Activated naive CD8-positive, alpha-beta T cell treated with anti-CD3 and anti-CD28 coated beads, Interleukin-2, amount 50 U/mL, for 16 hours (primary cell): ENCODE measurements around the gene FRG2C.
"Not testable (repeated sequence)": the region's sequence is repeated elsewhere in the genome, so short reads cannot be mapped to it uniquely, and the experiment has no call there.

ENCODE experiments used
- DNase-seq: peaks from one replicate; pipeline ENCODE4 v3.0.0-alpha.2; 2020; ENCODE audit warnings: low read depth, low spot score

The FRG2C gene

DNA sequence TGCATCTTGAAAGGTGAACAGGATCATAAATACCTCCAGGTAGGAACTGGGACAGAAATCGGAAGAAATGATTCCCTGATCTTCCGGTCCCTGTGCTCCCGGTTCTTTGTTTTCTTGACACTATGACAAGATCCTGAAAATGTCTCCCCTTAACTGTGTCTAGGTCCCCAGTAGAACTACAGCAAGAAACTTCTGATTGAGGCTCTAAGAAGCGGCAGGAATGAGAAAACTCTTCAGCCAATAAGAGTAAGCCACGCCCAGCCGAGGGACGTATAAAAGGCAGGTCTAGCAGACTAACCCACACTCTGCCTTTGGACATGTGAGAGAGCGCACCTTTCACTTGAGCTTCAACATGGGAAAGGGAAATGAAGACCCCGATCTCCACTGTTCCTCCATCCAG, at the start of gene FRG2C:
Gene FRG2C, plus strand, starts transcription at position 301 of the 400 bp plus-strand sequence. Its CDS starts 52 bp downstream, at position 353.
- DNase-seq = not testable (repeated sequence)

DNA sequence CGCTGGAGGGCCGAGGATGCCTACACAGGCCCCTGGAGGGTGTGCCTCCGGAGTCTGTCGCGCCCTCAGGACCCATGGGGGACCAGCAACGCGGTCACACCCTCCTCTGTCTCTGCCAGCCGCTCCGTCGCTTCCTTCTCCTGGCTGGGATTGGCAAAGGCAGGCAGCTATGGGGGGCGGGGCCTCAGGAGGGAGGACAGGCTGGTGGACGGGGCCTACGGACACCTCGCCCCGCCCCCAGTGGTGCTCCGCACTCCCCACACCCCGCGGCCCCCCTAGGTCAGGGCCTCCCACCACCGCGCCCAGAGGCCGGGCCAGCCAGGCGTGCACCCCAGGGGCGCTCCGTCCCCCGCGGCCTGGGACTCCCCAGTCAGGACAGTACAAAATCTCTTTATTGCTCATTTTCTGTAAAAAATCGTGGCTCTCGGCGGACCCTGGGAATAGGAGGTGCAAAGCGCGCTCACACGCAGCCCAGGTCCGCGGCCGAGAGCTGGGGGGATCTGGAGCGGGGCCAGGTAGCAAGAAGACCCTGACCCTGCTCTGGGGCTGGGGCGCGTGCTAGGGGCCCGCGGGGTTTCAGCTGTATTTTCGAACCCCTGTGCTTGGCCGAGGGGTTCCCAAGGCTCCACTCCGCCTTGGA, 45.3 kb upstream of the FRG2C start:
- not testable (repeated sequence) for DNase-seq

DNA sequence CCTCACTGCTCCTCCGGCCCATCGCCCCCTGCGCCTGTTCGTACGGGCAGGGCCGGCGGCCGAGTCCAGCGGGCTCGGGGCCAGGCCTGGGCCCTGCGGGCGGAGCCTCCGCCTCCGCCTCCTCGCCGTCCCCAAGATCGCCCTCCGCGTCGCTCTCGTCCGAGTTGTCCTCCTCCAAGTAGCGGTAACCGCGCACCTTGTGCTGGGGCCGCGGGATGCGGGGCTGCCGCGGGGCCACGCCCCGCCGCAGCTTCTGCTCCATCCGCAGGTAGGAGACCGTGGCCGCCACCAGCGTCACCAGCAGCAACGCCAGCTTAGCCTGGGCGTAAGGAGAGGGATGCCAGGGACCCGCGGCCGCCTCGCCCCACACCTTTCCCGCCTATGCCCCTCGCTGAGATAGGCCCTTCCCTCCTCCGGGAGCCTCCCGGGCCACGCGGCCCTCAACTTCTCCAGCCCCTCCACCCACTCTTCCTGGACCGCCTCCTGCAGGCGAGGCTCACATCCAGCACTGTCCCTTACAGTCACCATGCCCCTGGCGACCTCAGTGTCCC, 44.6 kb upstream of the FRG2C start:
- not testable (repeated sequence) for DNase-seq

DNA sequence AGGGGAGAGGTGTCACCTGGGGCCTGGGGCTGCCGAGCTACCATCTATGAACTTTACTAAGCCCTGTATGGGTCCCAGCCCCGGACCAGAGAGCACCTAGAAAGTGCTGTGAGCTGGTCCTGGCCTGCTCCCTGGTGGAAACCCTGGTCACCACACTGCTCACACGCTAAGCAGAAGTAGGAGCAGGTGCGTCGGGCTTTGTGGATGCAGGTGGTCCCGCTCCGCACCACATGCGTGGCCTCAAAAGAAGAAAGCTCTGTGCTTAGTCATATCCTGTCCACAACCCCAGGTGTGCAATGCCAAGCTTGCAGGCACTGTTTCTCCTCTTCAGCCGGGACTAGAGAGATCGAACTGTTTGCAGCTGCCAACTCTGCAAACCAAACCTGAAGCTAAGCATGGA, 42.4 kb upstream of the FRG2C start:
- DNase-seq = not testable (repeated sequence)

DNA sequence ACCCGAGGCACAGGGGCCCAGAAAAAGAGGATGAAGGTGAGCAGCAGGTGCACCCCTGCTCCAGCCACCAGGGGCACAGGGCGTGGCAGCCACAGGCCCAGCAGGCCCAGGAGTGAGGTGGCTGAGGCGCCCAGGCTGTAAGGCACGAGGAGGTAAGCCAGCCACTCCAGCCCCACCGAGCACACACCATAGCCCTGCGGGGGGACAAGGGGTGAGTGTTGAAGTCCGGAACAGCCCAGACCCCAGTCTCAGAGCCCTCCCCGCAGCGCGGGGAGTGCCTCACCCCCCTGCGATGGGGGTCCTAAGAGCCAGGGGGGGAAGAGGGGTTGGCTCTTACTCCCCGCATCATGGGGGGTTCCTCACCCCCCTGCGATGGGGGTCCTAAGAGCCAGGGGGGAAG, 40.5 kb upstream of the FRG2C start:
- not testable (repeated sequence) for DNase-seq

DNA sequence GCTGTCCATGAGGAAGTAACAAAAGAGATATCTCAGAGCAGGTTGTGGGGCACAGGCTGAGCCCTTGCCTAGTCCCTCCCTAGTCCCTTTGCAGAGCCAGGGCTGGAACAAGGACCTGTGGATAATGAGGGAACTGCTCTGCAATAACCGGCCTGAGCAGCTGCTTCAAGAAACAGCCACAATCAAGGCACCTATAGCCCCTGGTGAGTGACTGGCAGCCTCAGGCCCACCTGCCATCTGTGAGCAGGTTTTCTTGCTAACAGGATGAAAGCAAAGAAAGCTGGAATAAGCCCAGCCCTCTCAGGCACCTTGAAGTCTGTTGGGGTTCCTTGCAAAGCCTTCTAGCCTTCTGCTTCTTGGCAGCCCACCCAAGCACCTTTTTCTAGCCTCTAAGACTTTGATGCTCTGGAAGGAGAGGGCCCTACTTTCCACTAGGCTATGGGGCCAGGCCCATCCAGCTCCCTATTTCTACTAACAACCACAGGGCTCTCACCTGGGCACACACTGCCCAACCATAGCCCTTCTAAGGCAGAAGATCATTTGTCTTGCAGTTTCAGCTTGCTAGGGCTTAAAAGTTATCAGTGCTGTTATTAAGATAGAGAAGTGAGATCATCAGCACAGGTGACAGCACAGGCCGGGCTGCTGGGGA, 33.1 kb upstream of the FRG2C start:
- not testable (repeated sequence) for DNase-seq

DNA sequence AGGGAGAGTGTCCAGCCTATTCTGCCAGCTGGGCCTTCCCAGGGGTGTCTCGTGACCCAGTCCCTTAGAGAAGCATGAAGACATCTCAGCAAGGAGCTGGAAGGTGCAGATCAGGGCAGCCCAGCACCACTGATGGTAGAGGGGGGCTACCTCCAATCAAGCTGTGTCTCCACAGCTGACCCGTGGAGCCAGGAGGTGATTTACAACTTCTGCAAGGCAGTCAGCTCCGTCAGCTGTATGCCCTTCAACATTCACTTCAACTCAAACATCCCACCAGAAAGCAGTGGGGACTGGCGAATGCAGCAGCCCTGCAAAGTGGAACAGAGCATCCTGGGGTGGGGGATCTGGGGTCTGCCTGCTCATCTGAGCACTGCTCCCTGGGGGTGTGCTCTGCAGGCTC, 32.6 kb upstream of the FRG2C start:
- DNase-seq = no peak

DNA sequence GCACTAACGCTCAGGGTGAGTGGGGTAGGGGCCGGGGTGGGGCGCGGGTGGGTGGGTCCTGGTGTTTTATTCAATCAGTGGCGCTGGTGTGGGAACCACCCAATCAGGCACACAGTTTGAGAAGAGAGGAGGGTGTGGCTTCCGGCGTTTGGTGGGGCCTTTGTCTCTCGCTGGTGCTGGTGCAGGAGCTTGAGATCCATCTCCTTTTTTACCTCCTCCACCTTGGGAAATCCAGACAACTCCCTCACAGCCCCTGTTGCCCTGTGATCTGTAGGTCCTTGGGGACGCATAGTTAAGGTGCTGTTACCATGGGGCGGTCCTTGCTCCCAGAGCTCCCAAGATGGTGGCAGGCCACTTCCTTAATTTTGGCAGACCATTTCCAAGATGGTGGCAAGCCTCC, 25.2 kb upstream of the FRG2C start:
- not testable (repeated sequence) for DNase-seq

DNA sequence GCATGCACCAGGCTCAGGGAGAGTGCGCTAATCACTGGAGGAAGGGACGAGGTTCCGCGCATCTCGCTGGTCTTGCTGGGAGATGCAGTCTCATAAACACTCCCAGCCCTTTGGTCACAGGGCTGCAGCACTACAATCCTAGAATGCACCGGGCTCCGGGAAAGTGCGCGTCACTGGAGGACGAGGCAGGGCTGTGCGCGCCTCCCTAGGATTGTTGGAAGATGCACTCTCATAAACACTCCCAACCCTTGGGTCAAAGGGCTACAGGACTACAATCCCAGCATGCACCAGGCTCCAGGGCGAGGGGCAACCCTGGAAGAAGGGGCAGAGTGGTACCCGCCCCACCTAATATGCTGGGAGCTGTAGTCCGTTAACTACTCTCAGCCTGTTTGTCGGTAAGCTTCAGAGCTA, 23.0 kb upstream of the FRG2C start:
- DNase-seq = not testable (repeated sequence)

DNA sequence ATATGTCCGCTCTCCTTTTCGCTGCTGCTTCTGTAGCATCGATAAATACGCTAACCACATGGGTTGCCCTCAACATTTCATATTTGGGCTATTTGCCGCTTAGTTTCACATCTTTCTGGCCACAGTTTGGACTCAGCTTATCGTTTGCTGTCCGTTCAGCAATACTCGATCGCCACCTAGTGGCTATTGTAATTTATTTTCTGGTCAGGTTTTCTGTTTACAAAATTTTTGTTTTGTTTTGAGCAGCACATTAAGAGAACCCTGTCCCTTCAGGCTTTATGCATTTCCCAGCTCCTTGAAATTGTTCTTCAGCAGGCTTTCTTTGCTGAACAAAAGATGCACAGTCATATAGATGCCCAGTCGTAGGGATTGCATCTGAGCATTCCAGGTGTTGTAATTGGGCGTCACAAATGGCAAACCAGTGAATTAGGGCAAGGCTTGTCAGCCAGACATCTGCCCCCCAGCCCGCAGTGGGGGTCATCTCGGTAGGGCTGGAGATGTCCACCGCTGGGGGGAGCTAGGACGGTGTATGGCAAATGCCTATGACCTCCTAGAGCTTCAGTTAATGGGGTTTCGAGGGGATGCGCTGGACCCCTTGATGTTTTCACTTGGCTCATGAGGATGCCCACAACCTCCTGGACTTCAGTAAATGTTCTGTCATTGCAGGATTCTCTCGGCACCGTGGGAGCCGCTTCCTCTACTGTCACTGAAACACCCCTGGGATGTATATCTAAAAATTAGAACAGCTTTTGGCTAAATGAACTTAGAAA, 20.9 kb upstream of the FRG2C start:
- not testable (repeated sequence) for DNase-seq

DNA sequence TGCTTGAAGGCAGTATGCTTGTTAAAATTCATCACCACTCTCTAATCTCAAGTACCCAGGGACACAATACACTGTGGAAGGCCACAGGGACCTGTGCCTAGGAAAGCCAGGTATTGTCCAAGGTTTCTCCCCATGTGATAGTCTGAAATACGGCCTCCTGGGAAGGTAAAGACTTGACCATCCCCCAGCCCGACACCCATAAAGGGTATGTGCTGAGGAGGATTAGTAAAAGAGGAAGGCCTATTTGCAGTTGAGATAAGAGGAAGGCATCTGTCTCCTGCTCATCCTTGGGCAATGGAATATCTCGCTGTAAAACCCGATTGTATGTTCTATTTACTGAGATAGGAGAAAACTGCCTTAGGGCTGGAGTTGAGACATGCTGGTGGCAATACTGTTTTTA, 18.6 kb upstream of the FRG2C start:
- DNase-seq = not testable (repeated sequence)

DNA sequence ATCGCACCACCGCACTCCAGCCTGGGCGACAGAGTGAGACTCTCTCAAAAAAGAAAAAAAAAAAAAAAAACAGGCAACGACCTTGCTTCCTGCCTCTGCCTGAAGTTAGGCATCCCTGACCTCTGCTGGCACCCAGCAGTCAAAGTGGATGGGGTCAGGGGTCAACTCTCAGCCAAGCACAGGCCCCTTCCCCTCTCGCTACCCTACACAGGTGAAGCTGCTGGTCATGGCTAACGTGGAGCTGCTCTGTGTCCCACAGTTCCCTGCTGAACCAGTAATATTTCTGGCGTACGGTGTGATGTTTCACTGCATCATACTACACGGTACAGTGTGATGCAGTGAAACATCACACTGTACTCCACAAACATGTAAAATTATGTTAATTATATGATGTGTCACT, 13.9 kb upstream of the FRG2C start:
- DNase-seq = no peak

DNA sequence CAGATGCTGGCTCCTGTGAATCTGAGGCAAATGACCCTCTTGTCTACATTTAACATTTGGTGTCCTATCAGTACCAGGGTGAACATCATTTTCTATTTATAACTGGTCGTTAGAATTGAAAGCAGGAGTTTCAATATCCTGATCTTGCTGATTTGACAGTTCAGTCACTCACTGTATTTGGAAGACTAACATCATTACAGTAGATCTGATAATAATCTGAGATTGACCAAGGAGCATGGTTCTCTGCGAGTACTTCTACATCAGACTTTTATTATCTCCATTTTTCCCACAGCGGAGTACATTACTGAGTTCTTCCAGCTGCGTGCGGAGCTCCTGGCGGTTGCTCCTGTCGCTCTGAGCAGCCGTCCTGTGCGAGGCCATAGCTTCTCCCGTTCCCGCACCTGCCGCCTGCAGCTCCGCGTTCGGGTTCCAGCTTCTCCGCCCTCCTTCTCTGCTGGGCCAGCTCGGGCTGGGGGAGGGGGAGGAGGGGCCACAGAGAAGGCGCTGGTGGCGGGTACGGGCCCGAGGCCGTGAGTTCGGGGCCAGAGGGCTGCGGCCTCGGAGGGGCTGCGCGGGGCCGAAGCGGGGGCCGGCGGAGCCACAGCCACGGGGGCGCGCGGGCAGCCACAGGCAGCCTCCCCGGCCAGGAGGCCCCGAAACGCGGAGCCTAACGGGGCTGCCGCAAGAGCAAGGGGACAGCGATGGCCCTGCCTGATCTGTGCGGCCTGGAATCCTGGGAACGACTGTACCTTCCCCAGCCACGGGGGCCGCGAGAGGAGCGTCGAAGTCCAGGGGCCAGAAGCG, 8.8 kb upstream of the FRG2C start:
- DNase-seq = not testable (repeated sequence)

DNA sequence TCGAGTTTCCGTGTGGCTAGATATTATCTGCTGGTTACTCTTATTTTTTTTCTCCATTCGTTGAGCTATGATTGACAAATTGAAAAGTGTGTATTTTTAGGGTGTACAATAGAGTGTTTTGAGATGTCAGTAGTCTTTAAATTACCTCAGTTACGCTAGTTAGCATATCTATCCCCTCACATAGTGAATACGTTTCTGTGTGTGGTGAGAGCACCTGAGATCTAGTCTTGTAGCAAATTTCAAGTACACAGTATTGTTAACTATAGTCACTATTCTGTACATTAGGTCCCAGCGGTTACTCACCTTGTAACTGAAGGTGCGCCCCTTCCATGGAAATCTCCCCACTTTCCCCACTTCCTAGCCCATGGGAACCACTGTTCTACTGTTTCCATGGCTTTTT, 8.2 kb upstream of the FRG2C start:
- DNase-seq = not testable (repeated sequence)

DNA sequence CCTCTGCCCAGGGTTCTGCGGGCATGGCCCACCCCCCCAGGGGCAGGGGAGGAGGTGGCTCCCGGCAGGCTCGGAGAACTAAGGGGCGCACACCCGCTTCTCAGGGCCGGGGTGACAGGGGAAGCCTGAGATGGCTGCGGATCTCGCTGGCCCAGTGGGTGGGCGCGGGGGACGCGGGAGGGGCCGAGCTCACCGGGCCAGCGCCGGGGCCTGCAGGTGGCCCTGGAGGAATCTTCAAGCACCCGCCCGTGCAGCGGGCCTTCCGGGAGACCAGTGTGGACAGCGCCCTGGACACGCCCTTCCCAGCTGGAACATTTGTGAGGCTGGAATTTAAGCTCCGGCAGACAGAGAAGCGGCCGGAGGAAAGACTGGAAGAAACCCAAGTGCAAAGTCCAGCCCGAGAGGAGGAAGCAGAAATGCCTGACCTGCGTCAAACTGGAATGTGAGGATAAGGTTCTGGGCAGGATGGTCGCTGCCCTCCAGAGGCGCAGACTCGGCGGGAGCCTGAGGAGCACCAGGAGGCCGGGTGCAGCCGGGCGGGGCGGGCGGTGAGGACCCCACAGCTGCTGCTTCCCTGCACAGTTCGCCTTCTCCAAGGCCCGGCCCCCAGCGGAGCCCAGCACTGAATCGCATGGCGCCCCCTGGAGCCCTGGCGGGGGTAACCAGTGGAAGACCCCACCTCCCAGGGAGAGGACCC, 5.6 kb upstream of the FRG2C start:
- DNase-seq = not testable (repeated sequence)

DNA sequence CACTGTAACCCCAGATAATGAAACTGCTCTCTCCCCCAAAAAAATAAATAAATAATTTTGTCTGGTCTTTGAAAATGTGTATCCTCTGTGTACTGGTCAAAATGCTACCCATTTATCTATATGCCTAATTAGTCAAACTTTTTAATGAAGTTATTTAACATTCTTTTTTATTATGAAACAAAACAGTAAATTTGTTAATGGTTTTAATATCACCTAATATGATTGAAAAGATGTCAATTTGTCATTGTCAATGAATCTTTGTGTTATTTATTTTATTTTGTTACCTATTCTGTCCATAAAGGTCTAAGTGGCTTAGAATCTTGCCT, 5.1 kb upstream of the FRG2C start:
- DNase-seq = not testable (repeated sequence)

DNA sequence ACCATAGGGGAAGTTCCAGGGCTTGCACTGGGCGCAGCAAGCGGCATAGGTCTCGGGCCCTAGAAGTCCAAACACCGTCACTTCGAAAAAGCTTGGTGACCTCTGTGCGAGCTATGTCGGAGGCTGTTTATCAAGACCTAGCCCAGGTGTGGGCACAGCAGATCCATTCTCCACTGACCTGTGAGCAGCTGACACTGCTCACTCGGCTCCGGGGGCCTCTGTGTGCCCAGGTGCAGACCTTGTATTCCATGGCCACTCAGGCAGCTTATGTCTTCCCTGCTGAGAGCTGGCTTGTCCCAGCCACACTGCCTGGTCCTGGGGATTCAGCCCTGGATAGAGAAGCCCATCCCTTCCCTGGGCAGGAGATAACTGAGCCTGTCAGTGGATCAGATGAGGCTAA, 1.5 kb downstream of the FRG2C start:
- not testable (repeated sequence) for DNase-seq

DNA sequence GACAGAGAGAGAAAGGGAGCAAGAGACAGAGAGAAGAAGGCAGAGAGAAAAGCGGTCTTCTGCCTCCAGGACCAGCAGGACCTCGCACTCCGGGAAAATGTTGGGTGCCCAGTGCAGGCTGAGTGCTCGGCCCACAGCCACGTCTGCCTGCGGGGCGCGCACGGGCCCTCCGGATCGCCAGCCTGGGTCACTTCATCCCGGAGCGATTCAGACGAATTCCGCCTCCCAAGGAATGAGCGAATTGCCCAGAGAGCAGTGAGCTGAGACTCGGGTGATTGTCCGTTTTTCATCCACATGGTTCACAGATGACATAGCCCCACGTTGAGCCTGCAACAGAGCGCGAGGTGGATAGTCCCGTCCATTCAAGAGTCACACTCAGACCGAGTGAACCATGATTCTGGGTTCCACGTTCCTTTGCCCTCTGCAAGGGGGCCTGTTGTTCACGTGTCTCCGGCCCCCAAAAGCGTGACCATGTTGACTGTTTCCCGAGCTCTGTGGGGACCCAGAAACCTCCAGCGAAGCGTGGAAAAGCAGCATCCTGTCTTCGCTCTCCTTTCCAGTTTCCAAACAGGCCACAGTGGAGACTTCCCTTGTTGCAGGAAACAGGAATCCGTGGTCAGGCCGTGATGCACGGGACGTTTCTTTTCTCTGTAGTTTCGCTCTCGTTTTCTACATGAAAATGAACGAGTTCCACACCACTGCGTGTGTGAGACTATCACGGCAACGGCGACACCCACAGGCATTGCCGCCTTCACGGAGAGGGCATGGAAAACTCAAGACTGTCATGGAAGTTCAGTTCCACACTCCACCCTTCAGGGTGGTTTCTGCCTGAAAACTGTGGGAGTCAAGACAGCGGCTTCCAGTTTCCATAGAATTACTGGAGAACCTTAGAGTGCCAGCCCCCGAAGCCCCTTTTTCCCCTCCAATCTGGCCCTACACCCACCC, 3.9 kb downstream of the FRG2C start:
- DNase-seq = not testable (repeated sequence)

DNA sequence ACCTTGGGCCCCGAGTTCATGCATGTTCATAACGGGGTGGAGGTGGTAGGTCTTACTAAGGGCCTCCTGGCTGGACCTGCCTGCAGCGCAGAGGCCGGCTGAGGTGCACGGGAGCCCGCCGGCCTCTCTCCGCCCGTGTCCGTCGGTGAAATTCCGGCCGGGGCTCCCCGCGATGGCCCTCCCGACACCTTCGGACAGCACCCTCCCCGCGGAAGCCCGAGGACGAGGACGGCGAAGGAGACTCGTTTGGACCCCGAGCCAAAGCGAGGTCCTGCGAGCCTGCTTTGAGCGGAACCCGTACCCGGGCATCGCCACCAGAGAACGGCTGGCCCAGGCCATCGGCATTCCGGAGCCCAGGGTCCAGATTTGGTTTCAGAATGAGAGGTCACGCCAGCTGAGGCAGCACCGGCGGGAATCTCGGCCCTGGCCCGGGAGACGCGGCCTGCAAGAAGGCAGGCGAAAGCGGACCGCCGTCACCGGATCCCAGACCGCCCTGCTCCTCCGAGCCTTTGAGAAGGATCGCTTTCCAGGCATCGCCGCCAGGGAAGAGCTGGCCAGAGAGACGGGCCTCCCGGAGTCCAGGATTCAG, 4.7 kb downstream of the FRG2C start:
- DNase-seq = peak; percentile 65
